Measurements from ENCODE around the gene FTCDNL1.

Gene FTCDNL1

GRCh38 chr2:199765646-199766045 is 85.3 kb downstream of the FTCDNL1 start:
- H3K27ac ChIP-seq = no peak overlapping the region
- TF ChIP-seq CTCF (conservative IDR thresholded peaks at IDR 0.05) = no peak

GRCh38 chr2:199764273-199764800 is 86.7 kb downstream of the FTCDNL1 start:
- H3K27ac ChIP-seq = no peak overlapping the region
- no peak for TF ChIP-seq CTCF (conservative IDR thresholded peaks at IDR 0.05)

- no peak for TF ChIP-seq CTCF (conservative IDR thresholded peaks at IDR 0.05)
- H3K27ac ChIP-seq = no peak overlapping the region
Measured at GRCh38 chr2:199762963-199763362, 88.0 kb downstream of the FTCDNL1 start.

GRCh38 chr2:199760574-199760973 is 90.4 kb downstream of the FTCDNL1 start:
- no peak for TF ChIP-seq CTCF (conservative IDR thresholded peaks at IDR 0.05)
- H3K27ac ChIP-seq = no peak overlapping the region

GRCh38 chr2:199757233-199757870 is 93.6 kb downstream of the FTCDNL1 start:
- H3K27ac ChIP-seq = no peak overlapping the region
- TF ChIP-seq CTCF (conservative IDR thresholded peaks at IDR 0.05) = no peak

GRCh38 chr2:199756743-199757142 is 94.2 kb downstream of the FTCDNL1 start:
- H3K27ac ChIP-seq = no peak overlapping the region

GRCh38 chr2:199756211-199756610 is 94.8 kb downstream of the FTCDNL1 start:
- no peak for TF ChIP-seq CTCF (conservative IDR thresholded peaks at IDR 0.05)
- no peak overlapping the region for H3K27ac ChIP-seq

More at GRCh38 chr2:199756743-199757142, 94.2 kb downstream of the FTCDNL1 start:
- TF ChIP-seq CTCF (conservative IDR thresholded peaks at IDR 0.05) = no peak
